IMR-90 (cell line): ENCODE data around the gene BCDIN3D. TPM values are rescaled to one million over a fixed set of nuclear protein-coding genes. Genes with fewer than 3 reads are reported as not detected.

ENCODE experiments used
- ATAC-seq: fragments of 200-7000 bp; cut with Tn5 transposase; 2 replicates; pipeline ENCODE4 v1.9.1; 2020; ENCODE audit warnings: low read depth, mild to moderate bottlenecking, moderate library complexity
- BruUV-seq: library from RNA; stranded (reverse); fragments of 400-500 nt; replicated peaks from 2 replicates; lab custom pipeline; 2021; lab: Mats Ljungman, UMichigan
- CTCF ChIA-PET: fragments of 300-600 bp; formaldehyde crosslinking; extraction: SDS; loops from one replicate; lab custom pipeline; 2021; ENCODE audit warnings: antibody characterized with exemption; lab: Yijun Ruan, JAX
- POLR2A ChIA-PET: fragments of 300-600 bp; sonication (Branson Sonifier 250); formaldehyde crosslinking; loops from one replicate; lab custom pipeline; 2022; ENCODE audit warnings: antibody characterized with exemption; ENCODE audit not compliant: unreplicated experiment; lab: Charles Lee
- DNase-seq: peaks from one replicate; pipeline ENCODE4 v3.0.0; 2013
- H2AFZ ChIP-seq: replicated peaks from 2 replicates; pipeline ENCODE3; 2013; ENCODE audit warnings: low read length, mild to moderate bottlenecking; ENCODE audit not compliant: poor library complexity
- H2AK5ac ChIP-seq: 2 replicates; pipeline ENCODE4 v1.6.1; 2013; ENCODE audit warnings: low read depth, low read length, inconsistent platforms
- H2AK9ac ChIP-seq: replicated peaks from 2 replicates; pipeline ENCODE3; 2013; ENCODE audit warnings: mild to moderate bottlenecking, low read depth, low read length, moderate library complexity; ENCODE audit not compliant: poor library complexity
- H2BK120ac ChIP-seq: 2 replicates; pipeline ENCODE4 v1.6.1; 2013; ENCODE audit warnings: low read depth, low read length, inconsistent platforms
- H2BK15ac ChIP-seq: 3 replicates; pipeline ENCODE4 v1.6.1; 2013; ENCODE audit warnings: low read depth, low read length, inconsistent platforms
- H2BK20ac ChIP-seq: 2 replicates; pipeline ENCODE4 v1.6.1; 2013; ENCODE audit warnings: low read depth, mild to moderate bottlenecking, inconsistent platforms, low read length, moderate library complexity
- H2BK5ac ChIP-seq: 2 replicates; pipeline ENCODE4 v1.6.1; 2013; ENCODE audit warnings: mild to moderate bottlenecking, low read depth, low read length, inconsistent platforms; ENCODE audit not compliant: poor library complexity, severe bottlenecking
- H3K14ac ChIP-seq: replicated peaks from 2 replicates; pipeline ENCODE4 v1.6.1; 2013; ENCODE audit warnings: low read depth, low read length, inconsistent platforms
- H3K18ac ChIP-seq: 2 replicates; pipeline ENCODE4 v1.6.1; 2013; ENCODE audit warnings: low read depth, low read length, control low read depth
- H3K23ac ChIP-seq: 2 replicates; pipeline ENCODE4 v1.6.1; 2013; ENCODE audit warnings: low read depth, low read length, inconsistent platforms
- H3K27ac ChIP-seq: 2 replicates; pipeline ENCODE4 v1.5.1; 2013; ENCODE audit warnings: mild to moderate bottlenecking, control low read depth, low read length; ENCODE audit not compliant: insufficient read depth
- H3K27me3 ChIP-seq: 2 replicates; pipeline ENCODE4 v1.6.1; 2013; ENCODE audit warnings: low read length; ENCODE audit not compliant: control insufficient read depth, insufficient read depth
- H3K36me3 ChIP-seq: 2 replicates; pipeline ENCODE4 v1.6.1; 2013; ENCODE audit warnings: low read length, mixed read lengths; ENCODE audit not compliant: control insufficient read depth, insufficient read depth
- H3K4ac ChIP-seq: 2 replicates; pipeline ENCODE4 v1.6.1; 2013; ENCODE audit warnings: low read depth, low read length, inconsistent platforms
- H3K4me1 ChIP-seq: 2 replicates; pipeline ENCODE4 v1.6.1; 2013; ENCODE audit warnings: low read length, mixed read lengths; ENCODE audit not compliant: control insufficient read depth, insufficient read depth
- H3K4me2 ChIP-seq: 2 replicates; pipeline ENCODE4 v1.6.1; 2013; ENCODE audit warnings: low read depth, mild to moderate bottlenecking, control low read depth, low read length, moderate library complexity
- H3K4me3 ChIP-seq: 2 replicates; pipeline ENCODE4 v1.5.1; 2013; ENCODE audit warnings: low read depth, mild to moderate bottlenecking, control low read depth, low read length, moderate library complexity; ENCODE audit not compliant: insufficient read depth
- H3K56ac ChIP-seq: 2 replicates; pipeline ENCODE4 v1.6.1; 2013; ENCODE audit warnings: low read length, inconsistent platforms; ENCODE audit not compliant: insufficient read depth; ENCODE audit errors: extremely low read depth
- H3K79me1 ChIP-seq, 2 experiments: 2 replicates each; pipeline ENCODE4 v1.6.1; 2013; ENCODE audit warnings: low read length in 2 of 2, inconsistent platforms in 1 of 2, low read depth in 1 of 2
- H3K9ac ChIP-seq: 2 replicates; pipeline ENCODE4 v1.6.1; 2013; ENCODE audit warnings: low read depth, low read length, control low read depth
- H3K9me1 ChIP-seq: 2 replicates; pipeline ENCODE4 v1.6.1; 2013; ENCODE audit warnings: low read length, inconsistent platforms; ENCODE audit not compliant: insufficient read depth
- H3K9me3 ChIP-seq: 2 replicates; pipeline ENCODE4 v1.6.1; 2013; ENCODE audit warnings: low read length; ENCODE audit not compliant: control insufficient read depth, insufficient read depth
- H4K20me1 ChIP-seq: 2 replicates; pipeline ENCODE4 v1.6.1; 2013; ENCODE audit warnings: low read length, inconsistent platforms; ENCODE audit not compliant: insufficient read depth
- H4K5ac ChIP-seq: 2 replicates; pipeline ENCODE4 v1.6.1; 2013; ENCODE audit warnings: mild to moderate bottlenecking, low read depth, low read length, control low read depth
- H4K8ac ChIP-seq, 2 experiments: 2 replicates each; pipeline ENCODE4 v1.6.1; 2013; ENCODE audit warnings: low read depth in 2 of 2, low read length in 2 of 2, control low read depth in 1 of 2, inconsistent platforms in 1 of 2
- H4K91ac ChIP-seq: 2 replicates; pipeline ENCODE4 v1.6.1; 2013; ENCODE audit warnings: low read depth, low read length, inconsistent platforms; ENCODE audit not compliant: insufficient read depth
- BHLHE40 ChIP-seq: fragments of 150-350 bp; IDR thresholded peaks from 2 replicates; pipeline ENCODE4 v1.6.1; 2016; ENCODE audit warnings: mild to moderate bottlenecking, low read depth, low read length
- CEBPB ChIP-seq: IDR thresholded peaks from 2 replicates; pipeline ENCODE4 v1.6.1; 2012; ENCODE audit warnings: low read depth, low read length, improper control_type of control experiment
- CHD1 ChIP-seq: IDR thresholded peaks from 2 replicates; pipeline ENCODE4 v1.6.1; 2012; ENCODE audit warnings: low read depth, low read length, improper control_type of control experiment
- FOS ChIP-seq: fragments of 150-350 bp; IDR thresholded peaks from 2 replicates; pipeline ENCODE4 v1.6.1; 2016; ENCODE audit warnings: low read depth, low read length
- MAFK ChIP-seq: IDR thresholded peaks from 2 replicates; pipeline ENCODE4 v1.6.1; 2012; ENCODE audit warnings: low read depth, low read length, improper control_type of control experiment
- MAZ ChIP-seq: IDR thresholded peaks from 2 replicates; pipeline ENCODE4 v1.6.1; 2012; ENCODE audit warnings: low read depth, mild to moderate bottlenecking, low read length, improper control_type of control experiment, moderate library complexity, borderline replicate concordance
- MXI1 ChIP-seq: IDR thresholded peaks from 2 replicates; pipeline ENCODE4 v1.6.1; 2012; ENCODE audit warnings: low read depth, mild to moderate bottlenecking, low read length, moderate library complexity, borderline replicate concordance
- NFE2L2 ChIP-seq: fragments of 150-350 bp; IDR thresholded peaks from 2 replicates; pipeline ENCODE4 v1.6.1; 2016; ENCODE audit warnings: low read depth, mild to moderate bottlenecking, low read length
- POLR2A ChIP-seq: IDR thresholded peaks from 2 replicates; pipeline ENCODE4 v1.6.1; 2012; ENCODE audit warnings: mild to moderate bottlenecking, low read depth, low read length
- RAD21 ChIP-seq: IDR thresholded peaks from 2 replicates; pipeline ENCODE4 v1.6.1; 2012; ENCODE audit warnings: low read length, improper control_type of control experiment
- RCOR1 ChIP-seq: IDR thresholded peaks from 2 replicates; pipeline ENCODE4 v1.6.1; 2012; ENCODE audit warnings: mild to moderate bottlenecking, low read length, improper control_type of control experiment; ENCODE audit not compliant: insufficient replicate concordance
- RFX5 ChIP-seq: IDR thresholded peaks from 2 replicates; pipeline ENCODE4 v1.8.0; 2012; ENCODE audit warnings: low read depth, mild to moderate bottlenecking, low read length, moderate library complexity
- SMC3 ChIP-seq: fragments of 150-350 bp; IDR thresholded peaks from 2 replicates; pipeline ENCODE4 v1.6.1; 2016; ENCODE audit warnings: low read depth, mild to moderate bottlenecking, antibody characterized with exemption, low read length, moderate library complexity
- WGBS, 2 experiments: methylation state at CpG; one replicate each; pipeline versions ENCODE4 v1.1.5 to v1.1.7; 2013; ENCODE audit warnings: missing lambda C conversion rate in 2 of 2; ENCODE audit not compliant: insufficient read length in 1 of 2; ENCODE audit errors: extremely low coverage in 2 of 2; 5-methylcytosine and 5-hydroxymethylcytosine counted together
- dilution Hi-C: fragments of 300-500 bp; cut with HindIII; formaldehyde crosslinking; loops from one replicate; pipeline ENCODE4 v1.14.3; 2018; ENCODE audit warnings: low sequenced_read_pairs; ENCODE audit not compliant: unreplicated experiment
- in situ Hi-C: fragments of 300-500 bp; cut with MboI; formaldehyde crosslinking; loops from 3 replicates; pipeline ENCODE4 v1.14.3; 2019; ENCODE audit warnings: low sequenced_read_pairs, inconsistent platforms, mixed read lengths
- intact Hi-C: fragments of 100-400 bp; cut with micrococcal nuclease; formaldehyde crosslinking; loops from 2 replicates; pipeline ENCODE4 v1.10.0; 2022
- polyA plus RNA-seq, 3 experiments: library from polyadenylated mRNA; depleted of rRNA; stranded (reverse); fragments of >200 nt; gene quantifications; 2 replicates each; pipeline ENCODE4 v1.2.3, GENCODE V29; 2012; ENCODE audit warnings: low replicate concordance in 1 of 3
- total RNA-seq: library from RNA; depleted of rRNA; stranded (reverse); fragments of >200 nt; gene quantifications from 2 replicates; pipeline ENCODE4 v1.2.3, GENCODE V29; 2012
- TF ChIP-seq, protein P1 (sequence below): conservative IDR thresholded peaks from 2 replicates; pipeline ENCODE4 v1.5.1; 2012; ENCODE audit warnings: mild to moderate bottlenecking, low read depth, low read length, improper control_type of control experiment
- TF ChIP-seq, protein P2 (sequence below): fragments of 150-350 bp; IDR thresholded peaks from 2 replicates; pipeline ENCODE4 v1.6.1; 2016; ENCODE audit warnings: low read depth, mild to moderate bottlenecking, low read length, moderate library complexity, borderline replicate concordance
- TF ChIP-seq, protein P3 (sequence below): fragments of 150-350 bp; IDR thresholded peaks from 2 replicates; pipeline ENCODE4 v1.6.1; 2017; ENCODE audit warnings: mild to moderate bottlenecking, antibody characterized with exemption, low read length, low read depth

The BCDIN3D gene
- total and polyA plus RNA-seq, 2 of the 4 experiments (the other 2 are of a cell fraction) = 2.3 TPM

DNA sequence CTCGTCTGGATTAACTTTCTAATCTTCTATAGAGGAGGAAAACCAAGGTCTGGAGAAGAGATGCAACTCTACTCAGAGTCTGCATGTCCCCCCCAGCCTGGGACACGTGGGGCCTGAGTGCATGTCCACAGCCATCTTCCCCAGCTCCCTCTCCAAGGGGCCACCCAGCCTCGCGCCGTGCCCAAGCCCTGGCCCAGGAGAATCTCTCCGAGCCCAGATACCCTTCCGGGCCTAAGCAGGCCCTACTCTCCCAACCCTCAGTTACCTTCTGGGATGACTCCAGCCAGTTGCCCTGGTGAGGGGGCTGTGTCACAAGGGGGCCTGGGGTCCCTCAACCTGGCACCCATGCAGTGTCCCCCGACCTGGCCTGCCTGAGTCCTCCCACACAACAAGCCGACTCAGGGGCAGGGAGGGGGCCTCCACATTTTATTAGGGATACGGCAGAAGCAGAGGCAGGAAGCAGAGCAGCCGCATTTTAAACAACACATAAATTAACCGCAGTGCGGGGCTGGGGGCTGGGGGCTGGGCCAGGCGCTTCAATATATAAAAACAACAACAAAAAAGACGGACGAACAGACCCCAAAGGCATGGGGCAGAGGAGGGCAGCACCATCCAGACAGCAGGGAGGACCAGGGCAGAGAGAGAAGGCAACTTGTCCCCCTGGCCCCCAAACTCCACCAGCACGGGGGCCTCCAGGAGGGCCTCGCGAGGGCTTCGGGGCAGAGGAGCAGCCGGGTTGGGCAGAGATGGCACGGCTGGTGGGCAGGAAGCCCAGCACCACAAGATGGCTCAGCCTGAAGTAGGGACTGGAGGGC is 52.0 kb downstream of the BCDIN3D start:
- no peaks in the 10 kb centered on the region for H4K20me1 ChIP-seq
- intact Hi-C loops (no loop called here), dilution Hi-C loops (no loop called here), in situ Hi-C loops (no loop called here)
- no peak overlapping the region for H3K4me2 ChIP-seq
- H3K14ac ChIP-seq = no peak overlapping the region
- POLR2A ChIA-PET = no interaction called here
- H4K91ac ChIP-seq = no peak overlapping the region
- no peak overlapping the region for H2BK15ac ChIP-seq
- H2AFZ ChIP-seq = no peak overlapping the region
- no peak overlapping the region for H3K4me3 ChIP-seq
- DNase-seq = no peak
- H4K5ac ChIP-seq = no peak overlapping the region
- H3K4me1 ChIP-seq = no peaks in the 10 kb centered on the region
- no peak overlapping the region for H3K27ac ChIP-seq
- no peak overlapping the region for H3K56ac ChIP-seq
- no peak overlapping the region for H3K18ac ChIP-seq
- H4K8ac ChIP-seq = no peak overlapping the region
- no peaks in the 10 kb centered on the region for H3K27me3 ChIP-seq
- BruUV-seq = TSS peak; percentile 14
- no peak overlapping the region for H2BK5ac ChIP-seq
- no peak overlapping the region for H3K23ac ChIP-seq
- H3K79me1 ChIP-seq = no peaks in the 10 kb centered on the region
- H2AK5ac ChIP-seq = no peak overlapping the region
- peaks cover 47% of the 10 kb centered on the region; the same call in 1 of the 2 replicates for H3K36me3 ChIP-seq
- H2BK20ac ChIP-seq = no peak overlapping the region
- no peaks in the 10 kb centered on the region for H3K9me3 ChIP-seq
- TF ChIP-seq NFE2L2 = no peak
- TF ChIP-seq POLR2A = no peak
- TF ChIP-seq RFX5 = no peak
- TF ChIP-seq, protein P1, sequence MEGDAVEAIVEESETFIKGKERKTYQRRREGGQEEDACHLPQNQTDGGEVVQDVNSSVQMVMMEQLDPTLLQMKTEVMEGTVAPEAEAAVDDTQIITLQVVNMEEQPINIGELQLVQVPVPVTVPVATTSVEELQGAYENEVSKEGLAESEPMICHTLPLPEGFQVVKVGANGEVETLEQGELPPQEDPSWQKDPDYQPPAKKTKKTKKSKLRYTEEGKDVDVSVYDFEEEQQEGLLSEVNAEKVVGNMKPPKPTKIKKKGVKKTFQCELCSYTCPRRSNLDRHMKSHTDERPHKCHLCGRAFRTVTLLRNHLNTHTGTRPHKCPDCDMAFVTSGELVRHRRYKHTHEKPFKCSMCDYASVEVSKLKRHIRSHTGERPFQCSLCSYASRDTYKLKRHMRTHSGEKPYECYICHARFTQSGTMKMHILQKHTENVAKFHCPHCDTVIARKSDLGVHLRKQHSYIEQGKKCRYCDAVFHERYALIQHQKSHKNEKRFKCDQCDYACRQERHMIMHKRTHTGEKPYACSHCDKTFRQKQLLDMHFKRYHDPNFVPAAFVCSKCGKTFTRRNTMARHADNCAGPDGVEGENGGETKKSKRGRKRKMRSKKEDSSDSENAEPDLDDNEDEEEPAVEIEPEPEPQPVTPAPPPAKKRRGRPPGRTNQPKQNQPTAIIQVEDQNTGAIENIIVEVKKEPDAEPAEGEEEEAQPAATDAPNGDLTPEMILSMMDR = no peak
- TF ChIP-seq MAFK = no peak
- TF ChIP-seq BHLHE40 = no peak
- TF ChIP-seq RCOR1 = no peak
- no peak for TF ChIP-seq CEBPB
- TF ChIP-seq CHD1 = no peak
- no peak for TF ChIP-seq RAD21
- TF ChIP-seq MXI1 = no peak
- TF ChIP-seq MAZ = no peak
- no peak for TF ChIP-seq SMC3
- TF ChIP-seq, protein P2, sequence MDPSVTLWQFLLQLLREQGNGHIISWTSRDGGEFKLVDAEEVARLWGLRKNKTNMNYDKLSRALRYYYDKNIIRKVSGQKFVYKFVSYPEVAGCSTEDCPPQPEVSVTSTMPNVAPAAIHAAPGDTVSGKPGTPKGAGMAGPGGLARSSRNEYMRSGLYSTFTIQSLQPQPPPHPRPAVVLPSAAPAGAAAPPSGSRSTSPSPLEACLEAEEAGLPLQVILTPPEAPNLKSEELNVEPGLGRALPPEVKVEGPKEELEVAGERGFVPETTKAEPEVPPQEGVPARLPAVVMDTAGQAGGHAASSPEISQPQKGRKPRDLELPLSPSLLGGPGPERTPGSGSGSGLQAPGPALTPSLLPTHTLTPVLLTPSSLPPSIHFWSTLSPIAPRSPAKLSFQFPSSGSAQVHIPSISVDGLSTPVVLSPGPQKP = no peak
- TF ChIP-seq, protein P3, sequence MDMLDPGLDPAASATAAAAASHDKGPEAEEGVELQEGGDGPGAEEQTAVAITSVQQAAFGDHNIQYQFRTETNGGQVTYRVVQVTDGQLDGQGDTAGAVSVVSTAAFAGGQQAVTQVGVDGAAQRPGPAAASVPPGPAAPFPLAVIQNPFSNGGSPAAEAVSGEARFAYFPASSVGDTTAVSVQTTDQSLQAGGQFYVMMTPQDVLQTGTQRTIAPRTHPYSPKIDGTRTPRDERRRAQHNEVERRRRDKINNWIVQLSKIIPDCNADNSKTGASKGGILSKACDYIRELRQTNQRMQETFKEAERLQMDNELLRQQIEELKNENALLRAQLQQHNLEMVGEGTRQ = no peak
- no peak for TF ChIP-seq FOS
- H2AK9ac ChIP-seq = no peak overlapping the region
- CTCF ChIA-PET = no interaction called here
- no peaks in the 10 kb centered on the region for H3K9me1 ChIP-seq
- no peak overlapping the region for H3K9ac ChIP-seq
- H2BK120ac ChIP-seq = no peak overlapping the region
- no peak for ATAC-seq
- WGBS, 2 experiments = no CpG with 5 or more reads among the region's 22 CpGs
- H3K4ac ChIP-seq = no peak overlapping the region
